Ectodermal cell (in vitro differentiated cells): ENCODE data around the gene CYSTM1.

ENCODE experiments used
- H3K27ac ChIP-seq: 2 replicates; pipeline ENCODE4 v1.7.0; 2013; ENCODE audit warnings: mild to moderate bottlenecking, low read depth, low read length; ENCODE audit not compliant: insufficient read depth, poor library complexity, severe bottlenecking
- H3K27me3 ChIP-seq: 2 replicates; pipeline ENCODE4 v1.7.0; 2013; ENCODE audit warnings: mild to moderate bottlenecking, low read length; ENCODE audit not compliant: insufficient read depth, control insufficient read depth, poor library complexity, severe bottlenecking
- H3K36me3 ChIP-seq: one replicate; pipeline ENCODE4 v1.7.0; 2013; ENCODE audit warnings: low read length; ENCODE audit not compliant: control insufficient read depth, insufficient read depth
- H3K4me1 ChIP-seq: one replicate; pipeline ENCODE4 v1.7.0; 2013; ENCODE audit warnings: low read length; ENCODE audit not compliant: control insufficient read depth, insufficient read depth
- H3K4me3 ChIP-seq: 2 replicates; pipeline ENCODE4 v1.7.0; 2013; ENCODE audit warnings: low read depth, low read length, control low read depth; ENCODE audit not compliant: insufficient read depth
- H3K9me3 ChIP-seq: 2 replicates; pipeline ENCODE4 v1.7.0; 2013; ENCODE audit warnings: mild to moderate bottlenecking, low read length, moderate library complexity; ENCODE audit not compliant: control insufficient read depth
- WGBS, 2 experiments: methylation state at CpG; one replicate each; pipeline ENCODE4 v1.1.7; 2013; ENCODE audit warnings: missing lambda C conversion rate in 2 of 2; 5-methylcytosine and 5-hydroxymethylcytosine counted together

Gene CYSTM1

GRCh38 chr5:140220032-140220697, 45.2 kb downstream of the CYSTM1 start:
- Histone ChIP-seq H3K27ac (no peak overlapping the region), H3K36me3 (no peaks in the 10 kb centered on the region), H3K27me3 (no peaks in the 10 kb centered on the region), H3K9me3 (no peaks in the 10 kb centered on the region), H3K4me1 (peaks cover 10% of the 10 kb centered on the region), H3K4me3 (no peak overlapping the region)
- WGBS, 2 experiments = 88 to 92% methylated on average over 3 of the region's 3 CpGs

DNA sequence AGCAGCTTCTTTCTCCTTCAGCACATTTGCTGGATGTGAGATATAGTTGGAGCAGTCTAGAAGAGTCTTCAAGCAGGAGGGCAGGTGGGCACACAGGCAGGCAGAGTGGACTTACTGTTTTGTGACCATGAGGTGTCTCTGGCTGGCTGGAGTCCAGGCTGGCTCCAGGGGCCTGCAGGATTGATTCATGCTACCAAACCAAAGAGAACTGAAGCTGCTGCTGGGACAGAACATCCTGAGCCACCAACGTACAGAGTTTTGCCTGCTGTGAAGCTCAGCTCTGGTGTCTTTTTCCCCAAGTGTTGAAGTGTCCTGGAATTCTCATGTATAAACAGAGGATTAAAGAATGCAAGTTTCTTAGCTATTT, 45.7 kb downstream of the CYSTM1 start:
- Histone ChIP-seq H3K36me3 (no peaks in the 10 kb centered on the region), H3K4me1 (peaks cover 10% of the 10 kb centered on the region)

DNA sequence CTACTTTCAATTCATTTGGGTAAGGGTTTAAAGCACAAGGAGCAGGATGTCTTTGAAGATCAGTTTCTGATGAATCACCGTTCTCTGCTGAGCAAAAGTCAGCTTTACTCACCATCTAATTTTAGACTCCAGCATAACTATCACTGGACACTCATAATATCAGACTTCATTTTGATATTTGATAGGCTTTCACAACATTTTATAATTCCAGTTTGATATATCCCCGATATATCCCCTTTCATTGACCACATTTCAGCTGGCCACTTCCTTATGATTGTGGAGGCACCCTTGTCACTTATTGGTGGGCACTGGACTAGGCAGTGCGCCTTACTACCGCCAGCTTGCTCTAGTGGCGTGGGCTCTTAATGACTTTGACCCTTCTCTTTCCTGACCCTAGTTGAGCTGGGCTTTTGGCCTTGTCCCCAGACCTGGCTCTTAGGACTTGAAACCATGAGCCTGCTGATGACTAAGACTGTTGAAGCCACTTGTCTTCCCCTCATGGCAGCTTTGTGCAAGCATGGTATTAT, 46.8 kb downstream of the CYSTM1 start:
- WGBS, 2 experiments = 95 to 98% methylated on average over 5 of the region's 5 CpGs
- Histone ChIP-seq H3K9me3 (no peaks in the 10 kb centered on the region), H3K4me1 (peaks cover 10% of the 10 kb centered on the region), H3K27me3 (no peaks in the 10 kb centered on the region), H3K27ac (no peak overlapping the region), H3K36me3 (no peaks in the 10 kb centered on the region), H3K4me3 (no peak overlapping the region)

More for the DNA sequence above, 45.7 kb downstream of the CYSTM1 start:
- Histone ChIP-seq H3K27me3 (no peaks in the 10 kb centered on the region), H3K4me3 (no peak overlapping the region), H3K9me3 (no peaks in the 10 kb centered on the region), H3K27ac (no peak overlapping the region)
- WGBS, 2 experiments = 68 to 69% methylated on average over 1 of the region's 1 CpG

GRCh38 chr5:140222416-140222815, 47.4 kb downstream of the CYSTM1 start:
- no peaks in the 10 kb centered on the region for H3K27me3 ChIP-seq
- H3K4me1 ChIP-seq = peaks cover 10% of the 10 kb centered on the region
- no peaks in the 10 kb centered on the region for H3K9me3 ChIP-seq
- H3K4me3 ChIP-seq = no peak overlapping the region
- no peak overlapping the region for H3K27ac ChIP-seq
- whole genome bisulfite sequencing, 2 experiments = 94 to 100% methylated on average over 1 of the region's 1 CpG
- no peaks in the 10 kb centered on the region for H3K36me3 ChIP-seq

- Histone ChIP-seq H3K27ac (no peak overlapping the region), H3K36me3 (no peaks in the 10 kb centered on the region), H3K9me3 (no peaks in the 10 kb centered on the region), H3K4me1 (peaks cover 10% of the 10 kb centered on the region), H3K27me3 (no peaks in the 10 kb centered on the region), H3K4me3 (no peak overlapping the region)
- WGBS, 2 experiments = 85 to 92% methylated on average over 3 of the region's 3 CpGs
Observed at GRCh38 chr5:140223567-140223966, 48.6 kb downstream of the CYSTM1 start.

DNA sequence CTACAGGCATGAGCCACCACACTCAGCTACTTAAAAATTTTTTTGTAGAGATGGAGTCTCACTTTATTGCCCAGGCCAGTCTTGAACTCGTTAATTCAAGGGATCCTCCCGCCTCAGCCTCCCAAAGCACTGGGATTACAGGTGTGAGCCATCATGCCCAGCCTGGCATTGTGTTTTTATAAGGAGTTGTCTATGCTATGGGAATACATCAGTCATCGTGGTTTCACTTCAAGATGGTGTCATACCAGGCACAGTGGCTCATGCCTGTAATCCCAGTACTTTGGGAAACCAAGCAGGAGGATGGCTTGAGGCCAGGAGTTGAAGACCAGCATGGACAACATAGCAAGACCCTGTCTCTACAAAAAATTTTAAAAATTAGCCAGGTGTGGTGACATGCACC, 49.7 kb downstream of the CYSTM1 start:
- no peaks in the 10 kb centered on the region for H3K27me3 ChIP-seq
- no peak overlapping the region for H3K27ac ChIP-seq
- H3K4me1 ChIP-seq = peaks cover 6% of the 10 kb centered on the region
- H3K4me3 ChIP-seq = no peak overlapping the region
- H3K9me3 ChIP-seq = no peaks in the 10 kb centered on the region
- WGBS, 2 experiments = 93 to 94% methylated on average over 3 of the region's 3 CpGs
- H3K36me3 ChIP-seq = no peaks in the 10 kb centered on the region

DNA sequence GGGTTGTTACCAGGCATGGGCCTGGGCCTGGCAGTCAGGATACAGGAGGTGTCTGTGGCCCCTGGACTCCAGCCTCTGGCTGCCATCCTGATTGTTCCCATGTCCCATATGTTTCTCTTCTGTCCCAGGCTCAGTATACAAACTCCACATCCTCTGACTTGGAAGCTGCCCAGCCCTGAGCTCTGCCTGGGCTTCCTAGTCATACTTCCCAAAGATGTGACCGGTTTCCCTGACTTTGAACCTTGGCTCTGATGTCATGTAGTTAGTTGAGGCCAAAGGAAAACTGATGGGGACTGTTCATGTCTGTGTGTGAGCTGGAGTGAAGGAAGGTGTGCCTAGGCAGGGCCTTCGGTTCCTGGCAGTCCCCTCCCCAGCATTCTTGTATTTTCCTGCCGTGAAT, 50.4 kb downstream of the CYSTM1 start:
- WGBS, 2 experiments = 77% methylated on average over 3 of the region's 3 CpGs
- peaks cover 4% of the 10 kb centered on the region for H3K4me1 ChIP-seq

GRCh38 chr5:140227046-140227445, 52.1 kb downstream of the CYSTM1 start:
- 91 to 96% methylated on average over 2 of the region's 2 CpGs for WGBS, 2 experiments
- H3K4me1 ChIP-seq = no peaks in the 10 kb centered on the region
- H3K36me3 ChIP-seq = no peaks in the 10 kb centered on the region
- H3K9me3 ChIP-seq = no peaks in the 10 kb centered on the region
- no peak overlapping the region for H3K4me3 ChIP-seq
- H3K27me3 ChIP-seq = no peaks in the 10 kb centered on the region
- H3K27ac ChIP-seq = no peak overlapping the region

More for the DNA sequence above, 50.4 kb downstream of the CYSTM1 start:
- H3K27me3 ChIP-seq = no peaks in the 10 kb centered on the region
- H3K4me3 ChIP-seq = no peak overlapping the region
- H3K36me3 ChIP-seq = no peaks in the 10 kb centered on the region
- no peaks in the 10 kb centered on the region for H3K9me3 ChIP-seq
- H3K27ac ChIP-seq = no peak overlapping the region

DNA sequence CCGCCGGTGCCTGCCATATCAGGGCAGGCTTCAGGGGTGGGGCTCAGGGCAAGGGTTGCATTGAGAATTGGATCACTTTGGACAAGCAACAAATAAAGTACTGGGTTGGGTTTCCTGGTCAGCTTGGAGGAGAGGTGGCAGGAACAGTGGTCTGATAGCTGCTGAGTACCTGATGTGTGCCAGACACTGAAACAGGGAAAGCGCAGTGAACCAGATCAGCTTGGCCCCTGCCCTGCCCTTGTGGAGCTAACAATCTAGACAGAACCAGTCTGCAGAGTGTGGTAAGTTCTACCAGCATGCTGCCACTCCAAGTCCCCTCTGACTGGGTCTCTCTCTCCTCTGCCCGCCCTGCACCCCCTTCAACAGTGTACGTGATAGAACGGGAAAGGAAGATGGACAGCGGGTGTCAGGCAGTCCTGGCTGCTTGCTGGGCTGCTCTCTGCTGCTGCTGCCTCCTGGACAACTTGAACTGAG, 53.4 kb downstream of the CYSTM1 start:
- no peaks in the 10 kb centered on the region for H3K4me1 ChIP-seq
- H3K27me3 ChIP-seq = no peaks in the 10 kb centered on the region
- no peak overlapping the region for H3K27ac ChIP-seq
- H3K36me3 ChIP-seq = no peaks in the 10 kb centered on the region
- H3K9me3 ChIP-seq = no peaks in the 10 kb centered on the region
- H3K4me3 ChIP-seq = no peak overlapping the region
- WGBS, 2 experiments = 92 to 93% methylated on average over 7 of the region's 7 CpGs

GRCh38 chr5:140230373-140230772, 55.4 kb downstream of the CYSTM1 start:
- Histone ChIP-seq H3K27ac (no peak overlapping the region), H3K36me3 (no peaks in the 10 kb centered on the region), H3K27me3 (no peaks in the 10 kb centered on the region)

More at GRCh38 chr5:140230373-140230772, 55.4 kb downstream of the CYSTM1 start:
- H3K4me3 ChIP-seq = no peak overlapping the region
- no peaks in the 10 kb centered on the region for H3K4me1 ChIP-seq
- H3K9me3 ChIP-seq = no peaks in the 10 kb centered on the region
- WGBS, 2 experiments = 100% methylated on average over 1 of the region's 1 CpG
